Kidney glomerular epithelial cell (primary cell): Measurements from ENCODE around the gene LVRN.

Experiments
- DNase-seq: peaks from one replicate; lab custom pipeline; 2025; lab: John Stamatoyannopoulos, UW

Gene LVRN

GRCh38 chr5:116023619-116024018 lies 61.3 kb downstream of the LVRN start:
- no peak for DNase-seq

DNA sequence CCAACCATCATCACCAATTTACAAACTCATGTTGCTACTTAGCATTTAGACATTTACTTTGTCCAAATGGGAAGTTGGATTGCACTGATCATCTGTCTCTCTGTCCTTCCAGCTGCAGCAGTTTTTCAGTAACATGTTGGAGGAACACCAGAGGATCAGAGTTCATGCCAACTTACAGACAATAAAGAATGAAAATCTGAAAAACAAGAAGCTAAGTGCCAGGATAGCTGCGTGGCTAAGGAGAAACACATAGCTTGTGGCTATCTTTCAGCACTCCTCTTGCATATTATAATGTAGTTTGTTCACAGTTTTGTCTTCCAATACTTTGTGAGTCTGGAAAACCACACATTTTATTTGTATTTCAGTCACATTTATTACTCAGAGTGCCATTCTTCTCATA lies 63.6 kb downstream of the LVRN start:
- DNase-seq = no peak

- DNase-seq = peak; percentile 82
These were observed 69.8 kb downstream of the LVRN start, which contains the start of gene ARL14EPL for GRCh38 chr5:116032094-116032517. Gene ARL14EPL, plus strand, starts transcription at chr5:116032472. Its CDS starts 18,994 bp downstream, at chr5:116051466.

DNA sequence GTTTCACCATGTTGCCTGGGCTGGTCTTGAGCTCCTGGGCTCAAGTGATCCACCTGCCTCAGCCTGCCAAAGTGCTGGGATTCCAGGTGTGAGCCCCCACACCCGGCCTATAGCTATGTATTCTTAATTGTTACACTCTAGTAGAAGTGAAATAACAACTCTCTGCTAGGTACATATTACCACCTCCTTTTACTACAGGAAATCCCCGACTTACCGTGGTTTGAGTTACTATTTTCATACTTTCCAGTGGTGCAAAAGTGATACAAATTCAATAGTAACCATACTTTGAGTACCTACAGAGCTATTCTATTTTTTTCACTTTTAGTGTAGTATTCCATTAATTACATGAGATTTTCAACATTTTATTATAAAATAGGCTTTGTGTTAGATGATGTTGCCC lies 70.7 kb downstream of the LVRN start:
- DNase-seq = no peak

DNA sequence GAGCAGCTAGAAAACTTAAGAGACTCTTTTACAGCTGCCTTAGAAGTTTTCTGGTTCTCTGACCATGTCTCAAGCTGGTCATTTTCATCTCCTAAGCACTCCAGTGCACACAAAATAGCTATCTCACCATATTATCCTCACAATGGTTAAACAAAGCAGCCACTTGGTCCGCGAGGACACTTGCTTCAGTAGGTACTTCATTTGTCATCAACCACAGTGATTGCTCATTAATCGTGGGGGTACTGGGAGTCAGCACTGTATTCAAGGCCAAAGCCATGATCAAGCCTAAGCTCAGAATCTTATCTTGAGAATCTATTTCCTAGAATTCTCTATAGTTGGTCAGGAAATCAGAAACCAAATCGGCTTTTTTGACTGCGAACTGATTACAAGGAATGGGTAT lies 72.8 kb downstream of the LVRN start:
- DNase-seq = peak; percentile 64

- DNase-seq = no peak
These were observed 75.1 kb downstream of the LVRN start for GRCh38 chr5:116037236-116037822.

GRCh38 chr5:116038817-116039216 lies 76.5 kb downstream of the LVRN start:
- no peak for DNase-seq

DNA sequence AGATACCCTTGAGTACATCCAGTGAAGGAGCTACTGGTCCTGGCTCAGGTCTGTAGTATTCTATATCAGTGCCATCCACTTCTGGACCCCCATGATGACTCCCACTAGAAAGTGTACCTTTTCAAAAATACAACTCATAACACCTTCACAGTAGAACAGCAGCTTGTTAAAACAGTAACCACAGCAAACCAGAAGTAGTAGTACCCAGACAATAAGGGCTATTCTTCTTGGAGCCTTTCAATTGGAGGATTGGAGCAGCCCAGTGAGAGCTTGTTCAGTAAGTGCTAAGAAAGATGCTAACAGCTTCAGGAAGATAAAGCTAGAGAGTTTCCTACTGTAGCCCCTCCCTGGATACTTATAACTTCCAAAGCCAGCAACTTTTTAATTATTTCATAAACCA lies 80.1 kb downstream of the LVRN start:
- no peak for DNase-seq

GRCh38 chr5:116044073-116044472 lies 81.8 kb downstream of the LVRN start:
- DNase-seq = no peak

DNA sequence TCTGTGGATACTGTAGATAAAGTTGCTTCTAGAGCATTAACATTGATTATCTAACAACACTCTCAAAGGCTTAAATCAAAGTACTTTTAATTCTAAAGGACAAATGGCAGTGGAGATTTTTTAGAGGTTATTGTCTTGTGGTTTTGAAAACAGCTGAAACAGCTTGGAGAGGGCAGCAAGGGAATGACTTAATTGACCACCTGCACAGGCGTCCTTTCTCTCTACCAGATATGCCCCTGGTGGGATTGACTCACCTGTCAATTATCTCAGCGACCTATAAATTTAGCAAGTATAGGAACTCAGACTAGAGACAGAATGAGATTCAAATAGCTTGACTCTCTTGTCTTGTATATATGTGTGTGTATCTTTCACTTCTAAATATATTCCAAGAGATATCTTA lies 83.5 kb downstream of the LVRN start:
- no peak for DNase-seq

GRCh38 chr5:116046261-116046660 lies 84.0 kb downstream of the LVRN start:
- no peak for DNase-seq

DNA sequence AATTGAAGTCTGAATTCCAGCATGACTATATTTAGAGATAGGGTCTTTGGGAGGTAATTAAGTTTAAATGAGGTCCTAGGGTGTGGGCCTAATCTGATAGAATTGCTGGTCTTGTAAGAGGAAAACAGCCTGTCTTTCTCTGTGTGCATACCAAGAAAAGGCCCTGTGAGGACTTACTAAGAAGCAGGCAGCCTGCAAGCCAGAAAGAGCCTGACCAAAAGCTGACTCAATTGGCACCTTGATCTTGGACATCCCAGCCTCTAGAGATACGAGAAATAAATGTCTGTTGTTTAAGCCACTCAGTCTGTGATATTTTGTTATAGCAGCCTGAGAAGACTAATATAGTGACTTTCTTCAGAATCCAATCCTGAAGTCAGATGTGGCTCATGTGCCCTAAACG lies 84.5 kb downstream of the LVRN start:
- no peak for DNase-seq

DNA sequence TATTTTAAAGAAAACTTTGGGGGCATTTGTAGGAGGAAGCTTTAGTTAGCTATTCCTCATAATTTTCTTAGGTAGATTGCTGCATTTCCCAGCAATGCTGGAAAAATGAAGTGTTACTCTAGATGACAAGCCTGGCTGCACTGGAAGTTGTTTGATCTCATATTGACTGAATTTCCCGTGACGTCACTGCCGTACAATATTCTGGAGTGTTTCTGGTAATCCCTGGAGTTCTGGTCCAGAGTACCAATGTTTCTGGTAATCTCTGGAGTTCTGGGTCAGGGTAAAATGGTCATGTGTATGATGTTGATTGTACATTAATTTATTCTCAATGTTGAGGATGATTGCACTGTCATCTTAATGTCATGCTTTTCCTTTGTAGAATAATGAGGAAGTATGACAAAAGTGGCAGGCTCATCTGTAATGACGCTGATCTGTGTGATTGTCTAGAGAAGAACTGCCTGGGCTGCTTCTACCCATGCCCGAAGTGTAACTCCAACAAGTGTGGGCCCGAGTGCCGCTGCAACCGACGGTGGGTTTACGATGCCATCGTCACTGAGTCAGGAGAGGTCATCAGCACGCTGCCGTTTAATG lies 96.2 kb downstream of the LVRN start:
- DNase-seq = no peak

- no peak for DNase-seq
These were observed 100.1 kb downstream of the LVRN start for GRCh38 chr5:116062352-116062751.

DNA sequence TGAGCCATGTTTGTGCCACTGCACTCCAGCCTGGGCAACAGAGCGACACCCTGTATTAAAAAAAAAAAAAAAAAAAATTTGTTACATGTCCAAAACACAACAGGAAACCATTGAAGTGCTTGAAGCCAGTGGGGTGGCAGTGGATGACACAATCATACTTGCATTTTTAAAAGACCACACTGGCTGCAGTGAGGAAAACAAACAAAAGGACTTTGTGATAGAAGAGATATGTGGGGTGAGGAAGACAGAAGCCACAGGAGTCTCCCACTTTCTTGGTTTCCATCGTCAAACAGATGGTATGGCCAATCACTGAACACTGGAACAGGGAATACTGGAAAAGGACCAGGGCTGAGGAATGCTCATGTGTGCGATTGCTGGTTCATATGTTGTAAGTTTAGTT lies 101.7 kb downstream of the LVRN start:
- no peak for DNase-seq

DNA sequence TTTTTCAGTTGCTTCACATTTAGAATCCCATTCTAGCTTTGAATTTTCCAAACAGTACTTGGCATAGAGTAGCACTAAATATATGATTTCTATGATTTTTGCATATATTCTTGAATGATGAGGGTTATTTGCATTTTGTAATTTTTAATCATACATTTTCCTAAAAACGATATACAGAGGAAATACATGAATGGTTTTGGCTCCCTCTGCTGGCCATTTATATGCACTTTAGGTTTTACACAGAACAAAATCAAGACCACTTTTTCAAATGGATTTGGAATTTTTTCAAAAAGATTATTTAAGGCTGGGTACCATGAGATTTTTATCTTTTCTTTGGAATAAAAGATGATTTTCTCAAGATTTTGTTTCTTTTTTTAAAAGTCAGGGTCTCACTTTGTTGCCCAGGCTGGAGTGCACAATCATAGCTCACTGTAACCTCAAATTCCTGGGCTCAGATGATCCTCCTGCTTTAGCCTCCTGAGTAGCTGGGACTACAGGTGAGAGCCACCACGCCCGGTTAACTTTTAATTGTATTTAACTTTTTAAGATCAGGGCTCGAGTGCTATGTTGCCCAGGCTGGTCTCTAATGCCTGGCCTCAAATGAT lies 105.9 kb downstream of the LVRN start:
- peak; percentile 22 for DNase-seq

DNA sequence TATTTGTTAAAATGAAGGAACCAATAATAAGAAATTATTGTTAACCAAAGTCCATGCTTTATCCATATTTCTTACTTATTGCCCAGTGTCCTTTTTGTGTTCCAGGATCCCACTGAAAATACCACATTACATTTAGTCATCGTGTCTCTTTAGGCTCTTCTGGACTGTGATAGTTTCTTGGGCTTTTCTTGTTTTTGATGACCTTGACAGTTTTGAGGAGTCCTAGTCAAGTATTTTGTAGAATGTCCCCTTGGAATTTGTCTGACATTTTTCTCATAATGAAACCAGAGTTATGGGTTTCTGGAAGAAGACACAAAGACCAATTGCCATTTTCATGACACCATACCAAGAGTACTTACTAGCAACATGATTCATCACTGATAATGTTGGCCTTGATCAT lies 108.9 kb downstream of the LVRN start:
- no peak for DNase-seq

DNA sequence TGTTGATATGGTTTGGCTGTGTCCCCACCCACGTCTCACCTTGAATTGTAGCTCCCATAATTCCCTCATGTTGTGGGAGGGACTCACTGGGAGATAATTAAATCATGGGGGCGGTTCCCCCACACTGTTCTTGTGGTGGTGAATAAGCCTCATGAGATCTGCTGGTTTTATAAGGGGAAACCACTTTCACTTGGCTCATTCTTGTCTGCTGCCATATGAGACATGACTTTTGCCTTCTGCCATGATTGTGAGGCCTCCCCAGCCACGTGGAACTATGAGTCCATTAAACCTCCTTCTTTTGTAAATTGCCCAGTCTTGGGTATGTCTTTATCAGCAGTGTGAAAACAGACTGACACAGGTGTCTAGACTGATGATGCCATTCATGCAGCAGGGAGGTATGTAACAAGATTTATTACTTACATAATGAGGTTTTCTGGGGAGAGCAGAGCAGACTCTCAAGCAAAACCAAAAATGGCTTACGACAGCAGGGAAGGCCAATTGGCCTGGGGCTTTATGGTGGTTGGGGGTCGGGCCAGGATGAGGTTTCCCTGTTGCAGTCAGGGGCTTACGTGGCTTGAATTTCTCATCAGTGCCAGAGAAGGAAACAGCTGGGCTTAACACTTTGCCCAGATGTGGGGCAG lies 113.0 kb downstream of the LVRN start:
- DNase-seq = no peak

DNA sequence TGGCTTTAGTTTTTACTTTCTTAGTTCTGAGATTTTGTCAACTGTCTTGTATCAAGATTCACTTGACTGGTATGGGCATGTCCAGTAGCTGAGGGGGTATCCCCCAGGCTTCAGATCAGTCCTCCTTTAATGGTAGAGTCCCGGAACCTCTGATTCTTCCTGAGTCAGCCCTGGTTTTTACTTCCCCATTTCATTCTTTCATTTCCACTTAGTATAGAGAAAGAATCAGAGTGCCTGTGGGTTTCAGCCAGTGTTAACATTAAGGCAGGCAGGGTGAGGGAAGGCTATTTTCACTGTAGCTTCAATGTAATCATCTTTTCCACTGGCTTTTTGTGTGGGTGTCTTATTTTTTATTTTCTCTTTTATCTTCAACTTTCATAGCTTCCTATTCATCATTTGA lies 114.2 kb downstream of the LVRN start:
- no peak for DNase-seq
